GM19328 (cell line): ENCODE measurements around the gene USP48.
"Not testable (repeated sequence)": the region's sequence is repeated elsewhere in the genome, so short reads cannot be mapped to it uniquely, and the experiment has no call there.

Experiments
- ATAC-seq: cut with Tn5 transposase; IDR thresholded peaks from one replicate; pipeline ENCODE4 v1.9.1; 2021; ENCODE audit warnings: mild to moderate bottlenecking, moderate library complexity; ENCODE audit not compliant: unreplicated experiment

USP48 gene

GRCh38 chr1:21776925-21777324 is 6.0 kb downstream of the USP48 start:
- ATAC-seq, result not testable (repeated sequence)

- ATAC-seq, result no peak
Observed at GRCh38 chr1:21775985-21776562, 6.9 kb downstream of the USP48 start.

- ATAC-seq, result no peak
Observed at GRCh38 chr1:21775550-21775914, 7.4 kb downstream of the USP48 start.

GRCh38 chr1:21774835-21775549 is 8.0 kb downstream of the USP48 start:
- ATAC-seq, result no peak

- no peak for ATAC-seq
Observed at GRCh38 chr1:21773585-21773984, 9.4 kb downstream of the USP48 start.

GRCh38 chr1:21771672-21772071 is 11.3 kb downstream of the USP48 start:
- ATAC-seq, result not testable (repeated sequence)

- ATAC-seq, result not testable (repeated sequence)
Observed at GRCh38 chr1:21770602-21771001, 12.3 kb downstream of the USP48 start.

- no peak for ATAC-seq
Observed at GRCh38 chr1:21770201-21770600, 12.7 kb downstream of the USP48 start.

GRCh38 chr1:21767106-21767505 is 15.8 kb downstream of the USP48 start:
- ATAC-seq, result not testable (repeated sequence)

GRCh38 chr1:21766210-21766609 is 16.7 kb downstream of the USP48 start:
- no peak for ATAC-seq

- ATAC-seq, result no peak
Observed at GRCh38 chr1:21764615-21765423, 18.1 kb downstream of the USP48 start.

GRCh38 chr1:21763694-21764419 is 19.1 kb downstream of the USP48 start:
- no peak for ATAC-seq

- no peak for ATAC-seq
Observed at GRCh38 chr1:21763236-21763635, 19.7 kb downstream of the USP48 start.

GRCh38 chr1:21762022-21762404 is 20.9 kb downstream of the USP48 start:
- ATAC-seq, result no peak

GRCh38 chr1:21761052-21761451 is 21.9 kb downstream of the USP48 start:
- no peak for ATAC-seq

- no peak for ATAC-seq
Observed at GRCh38 chr1:21759818-21760217, 23.1 kb downstream of the USP48 start.

GRCh38 chr1:21759182-21759581 is 23.8 kb downstream of the USP48 start:
- no peak for ATAC-seq

- ATAC-seq, result no peak
Observed at GRCh38 chr1:21758614-21759013, 24.3 kb downstream of the USP48 start.

- no peak for ATAC-seq
Observed at GRCh38 chr1:21756393-21757089, 26.4 kb downstream of the USP48 start.

- no peak for ATAC-seq
Observed at GRCh38 chr1:21755067-21755466, 27.9 kb downstream of the USP48 start.

GRCh38 chr1:21754583-21754982 is 28.4 kb downstream of the USP48 start:
- no peak for ATAC-seq
